Right lobe of liver (tissue), 4 donors: ENCODE results near the gene SPON2.

Source experiments
- POLR2A ChIP-seq: fragments of 450-650 bp; IDR thresholded peaks from one replicate; pipeline ENCODE4 v1.6.1; 2017; ENCODE audit warnings: antibody characterized with exemption, mild to moderate bottlenecking
- TF ChIP-seq, protein P1 (sequence below), 4 donors: fragments of 200-600 bp in 3 of 4; fragments of 450-650 bp in 1 of 4; IDR thresholded peaks; one replicate each; pipeline versions ENCODE4 v1.5.1 to v1.8.0; 2016 to 2022; ENCODE audit warnings: antibody characterized with exemption in 4 of 4, mild to moderate bottlenecking in 2 of 4
- donor health status: DM: no; HTN: no; CAD: no.
- donor health status: DM: no; HTN: no; CAD: no.
- donor health status: DM: no; HTN: yes; CAD: no.

DNA sequence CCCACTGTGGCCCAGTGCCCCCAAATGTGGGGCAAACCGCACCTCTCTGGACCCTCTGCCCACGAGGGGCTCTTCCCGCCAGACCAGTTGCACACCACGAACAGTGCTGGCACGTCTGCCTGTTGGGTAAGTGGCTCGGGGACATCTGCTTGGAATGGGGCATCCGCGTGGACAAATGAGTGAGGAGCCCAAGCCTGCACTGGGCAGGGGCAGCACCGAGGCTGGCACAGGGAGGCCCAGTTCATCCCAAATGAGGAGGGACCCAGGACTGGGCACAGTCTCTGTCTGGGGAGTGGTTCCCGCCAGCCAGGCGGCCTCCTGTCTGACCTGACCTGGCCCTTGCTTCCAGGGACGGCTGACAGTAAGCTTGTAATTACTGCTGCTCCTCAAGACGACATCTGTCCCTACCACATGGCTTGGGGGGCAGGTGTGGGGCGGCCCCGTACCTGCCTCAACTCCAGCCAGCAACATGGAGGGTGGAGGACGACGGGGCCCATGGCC lies 3.2 kb downstream of the SPON2 start:
- TF ChIP-seq, protein P1, sequence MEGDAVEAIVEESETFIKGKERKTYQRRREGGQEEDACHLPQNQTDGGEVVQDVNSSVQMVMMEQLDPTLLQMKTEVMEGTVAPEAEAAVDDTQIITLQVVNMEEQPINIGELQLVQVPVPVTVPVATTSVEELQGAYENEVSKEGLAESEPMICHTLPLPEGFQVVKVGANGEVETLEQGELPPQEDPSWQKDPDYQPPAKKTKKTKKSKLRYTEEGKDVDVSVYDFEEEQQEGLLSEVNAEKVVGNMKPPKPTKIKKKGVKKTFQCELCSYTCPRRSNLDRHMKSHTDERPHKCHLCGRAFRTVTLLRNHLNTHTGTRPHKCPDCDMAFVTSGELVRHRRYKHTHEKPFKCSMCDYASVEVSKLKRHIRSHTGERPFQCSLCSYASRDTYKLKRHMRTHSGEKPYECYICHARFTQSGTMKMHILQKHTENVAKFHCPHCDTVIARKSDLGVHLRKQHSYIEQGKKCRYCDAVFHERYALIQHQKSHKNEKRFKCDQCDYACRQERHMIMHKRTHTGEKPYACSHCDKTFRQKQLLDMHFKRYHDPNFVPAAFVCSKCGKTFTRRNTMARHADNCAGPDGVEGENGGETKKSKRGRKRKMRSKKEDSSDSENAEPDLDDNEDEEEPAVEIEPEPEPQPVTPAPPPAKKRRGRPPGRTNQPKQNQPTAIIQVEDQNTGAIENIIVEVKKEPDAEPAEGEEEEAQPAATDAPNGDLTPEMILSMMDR (IDR thresholded peaks at IDR 0.05), result no peak
- TF ChIP-seq POLR2A, result no peak
